IPS DF 4.7 (cell line): ENCODE data around the gene HSP90AA1.
"Not testable (repeated sequence)": the region's sequence is repeated elsewhere in the genome, so short reads cannot be mapped to it uniquely, and the experiment has no call there.

Experiments
- DNase-seq: peaks from one replicate; pipeline ENCODE4 v3.0.0-alpha.2; 2013; ENCODE audit warnings: low spot score; ENCODE audit errors: extremely low read depth

HSP90AA1 gene

DNA sequence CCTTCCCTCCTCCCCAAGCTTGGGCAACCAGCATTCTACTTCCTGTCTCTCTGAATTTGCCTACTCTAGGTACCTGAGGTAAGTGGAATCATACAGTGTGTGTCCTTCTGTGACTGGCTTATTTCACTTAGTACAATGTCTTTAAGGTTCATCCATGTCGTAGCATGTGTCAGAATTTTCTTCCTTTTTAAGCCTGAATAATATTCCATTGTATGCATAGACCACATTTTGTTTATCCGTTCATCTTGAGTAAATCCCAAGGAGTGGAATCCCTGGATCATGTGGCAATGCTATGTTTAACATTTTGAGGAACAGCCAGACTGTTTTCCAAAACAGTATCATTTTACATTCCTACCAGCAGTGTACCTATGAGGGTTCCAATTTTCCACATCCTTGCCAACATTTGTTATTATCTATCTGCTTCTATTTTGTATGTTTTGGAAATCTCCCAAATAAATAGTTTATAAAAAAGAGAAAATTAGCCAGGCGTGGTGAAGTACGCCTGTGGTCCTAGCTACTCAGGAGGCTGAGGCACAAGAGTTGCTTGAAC, 12.4 kb downstream of the HSP90AA1 start:
- no peak for DNase-seq

GRCh38 chr14:102071283-102071998, 15.4 kb downstream of the HSP90AA1 start:
- no peak for DNase-seq

GRCh38 chr14:102066041-102066451, 20.8 kb downstream of the HSP90AA1 start:
- no peak for DNase-seq

- not testable (repeated sequence) for DNase-seq
Measured at GRCh38 chr14:102064590-102064989, 22.3 kb downstream of the HSP90AA1 start.

GRCh38 chr14:102063808-102064429, 22.9 kb downstream of the HSP90AA1 start:
- no peak for DNase-seq

GRCh38 chr14:102063109-102063807, 23.6 kb downstream of the HSP90AA1 start:
- DNase-seq = no peak

GRCh38 chr14:102058961-102059360, 27.9 kb downstream of the HSP90AA1 start:
- no peak for DNase-seq

DNA sequence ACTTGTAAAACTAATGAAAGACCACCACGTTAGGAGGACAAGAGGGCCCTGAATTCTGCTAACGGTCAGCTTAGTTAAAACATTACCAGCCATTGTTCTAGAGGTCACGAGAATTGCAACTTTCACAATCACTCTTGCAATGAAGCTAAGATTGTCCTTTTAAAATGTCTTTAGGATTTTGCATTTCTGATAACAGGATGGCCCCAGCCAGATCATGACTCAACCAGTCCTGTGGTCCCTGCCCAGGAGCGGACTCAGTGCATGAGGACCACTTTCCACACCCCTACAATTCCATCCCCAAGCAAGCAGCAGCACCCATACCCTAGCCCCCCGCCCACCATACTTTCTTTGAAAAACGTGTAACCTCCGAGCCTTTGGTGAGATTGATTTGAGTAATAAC, 28.7 kb downstream of the HSP90AA1 start:
- no peak for DNase-seq

DNA sequence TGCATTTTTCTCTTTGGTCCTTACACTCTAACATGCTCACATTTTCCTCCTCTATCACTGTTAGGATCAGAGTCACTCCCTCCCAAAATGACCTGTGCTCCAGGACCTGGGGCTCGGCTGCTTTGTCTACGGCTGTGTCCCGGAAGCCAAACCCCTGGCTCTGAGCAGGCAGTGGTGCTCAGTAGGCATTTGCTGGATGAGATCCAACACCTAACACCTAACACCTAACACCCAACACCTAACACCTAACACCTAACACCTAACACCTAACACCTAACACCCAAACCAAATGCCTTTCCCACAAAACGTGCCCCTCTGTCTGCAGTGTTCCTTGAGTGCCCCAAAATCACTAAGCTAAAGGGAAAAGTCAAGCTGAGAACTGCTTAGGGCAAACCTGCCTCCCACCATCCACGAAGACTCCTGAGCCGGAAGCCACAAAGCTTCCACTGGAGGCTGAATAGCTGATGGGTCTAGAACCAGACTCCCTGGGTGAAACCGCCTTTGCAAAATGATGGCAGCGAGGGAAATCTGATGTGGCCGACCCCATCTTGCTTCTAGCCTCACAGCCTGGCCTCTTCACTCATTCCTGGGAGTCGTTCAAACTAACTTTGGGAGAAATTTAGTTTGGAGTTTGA, 29.2 kb downstream of the HSP90AA1 start:
- no peak for DNase-seq

- DNase-seq = no peak
Measured at GRCh38 chr14:102056694-102057442, 30.0 kb downstream of the HSP90AA1 start.

DNA sequence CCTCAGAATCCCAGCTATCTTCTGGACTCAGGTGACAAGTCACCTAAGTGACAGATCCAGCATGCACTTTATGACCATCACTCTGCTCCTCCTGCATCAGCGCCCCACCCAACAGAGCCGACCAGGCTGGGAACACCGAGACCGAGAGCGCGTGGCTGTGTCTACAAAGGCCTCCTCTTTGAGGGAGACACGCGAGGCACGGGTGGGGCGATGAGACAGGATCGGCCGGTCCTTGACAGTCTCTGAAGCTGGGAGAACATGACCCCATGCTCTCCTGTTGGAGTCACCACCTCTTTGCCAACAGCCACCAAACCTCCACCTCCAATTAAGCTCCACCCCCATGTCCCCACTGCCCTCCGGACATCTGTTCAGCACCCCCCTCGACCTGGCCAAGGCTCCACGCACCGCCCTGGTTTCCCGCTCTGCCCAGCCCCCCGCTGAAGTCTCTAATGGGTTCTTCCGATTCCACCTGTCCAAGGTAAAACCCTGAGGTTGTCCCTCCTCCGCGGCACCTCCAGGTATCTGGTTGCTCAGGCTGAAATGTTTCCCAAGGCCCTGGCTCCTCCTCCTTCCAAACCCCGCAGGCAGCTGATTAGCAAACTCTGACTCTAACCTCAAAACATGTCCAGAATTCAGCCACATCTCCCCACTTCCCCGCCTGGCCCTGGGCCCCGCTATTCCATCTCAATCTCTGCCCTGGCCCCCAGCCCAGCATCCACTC, 31.5 kb downstream of the HSP90AA1 start:
- no peak for DNase-seq

DNA sequence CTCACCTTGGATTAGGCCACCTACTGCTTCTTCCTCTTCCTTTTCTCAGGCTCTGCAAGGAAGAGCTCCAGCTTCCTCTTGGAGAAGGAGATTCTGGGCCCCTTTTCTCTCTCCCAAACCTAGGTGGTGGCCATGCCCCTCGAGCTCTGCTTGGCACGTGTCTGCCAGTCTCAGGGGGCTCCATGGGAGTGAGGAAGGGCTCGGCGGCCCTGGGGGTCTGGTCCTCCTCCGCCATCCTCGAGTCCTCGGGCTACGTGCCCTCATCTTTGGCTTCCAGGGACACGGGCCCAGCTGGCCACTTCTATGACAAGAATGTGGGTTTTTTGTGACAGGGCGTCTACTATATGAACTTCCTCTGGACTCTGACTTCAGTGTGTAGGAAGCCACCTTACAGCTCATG, 34.3 kb downstream of the HSP90AA1 start:
- no peak for DNase-seq

- no peak for DNase-seq
Measured at GRCh38 chr14:102050625-102051024, 36.2 kb downstream of the HSP90AA1 start.

DNA sequence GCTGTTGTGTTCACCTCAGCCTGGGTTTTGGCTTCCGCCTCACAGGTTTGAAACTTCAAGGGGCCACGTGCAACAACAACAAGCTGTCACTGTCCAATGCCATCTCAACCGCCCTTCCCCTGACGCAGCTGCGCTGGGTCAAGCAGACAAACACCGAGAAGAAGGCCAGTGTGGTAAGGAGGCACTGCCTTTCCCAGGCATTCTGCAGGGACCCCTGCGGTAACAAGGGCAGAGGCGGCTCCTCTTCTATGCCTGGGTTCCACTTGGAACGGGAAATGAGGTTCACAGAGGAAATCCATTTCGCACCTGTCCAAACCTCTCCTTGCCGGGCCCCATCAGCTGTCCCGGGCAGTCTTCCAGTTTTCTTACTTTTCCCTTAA, 36.8 kb downstream of the HSP90AA1 start:
- DNase-seq = no peak

DNA sequence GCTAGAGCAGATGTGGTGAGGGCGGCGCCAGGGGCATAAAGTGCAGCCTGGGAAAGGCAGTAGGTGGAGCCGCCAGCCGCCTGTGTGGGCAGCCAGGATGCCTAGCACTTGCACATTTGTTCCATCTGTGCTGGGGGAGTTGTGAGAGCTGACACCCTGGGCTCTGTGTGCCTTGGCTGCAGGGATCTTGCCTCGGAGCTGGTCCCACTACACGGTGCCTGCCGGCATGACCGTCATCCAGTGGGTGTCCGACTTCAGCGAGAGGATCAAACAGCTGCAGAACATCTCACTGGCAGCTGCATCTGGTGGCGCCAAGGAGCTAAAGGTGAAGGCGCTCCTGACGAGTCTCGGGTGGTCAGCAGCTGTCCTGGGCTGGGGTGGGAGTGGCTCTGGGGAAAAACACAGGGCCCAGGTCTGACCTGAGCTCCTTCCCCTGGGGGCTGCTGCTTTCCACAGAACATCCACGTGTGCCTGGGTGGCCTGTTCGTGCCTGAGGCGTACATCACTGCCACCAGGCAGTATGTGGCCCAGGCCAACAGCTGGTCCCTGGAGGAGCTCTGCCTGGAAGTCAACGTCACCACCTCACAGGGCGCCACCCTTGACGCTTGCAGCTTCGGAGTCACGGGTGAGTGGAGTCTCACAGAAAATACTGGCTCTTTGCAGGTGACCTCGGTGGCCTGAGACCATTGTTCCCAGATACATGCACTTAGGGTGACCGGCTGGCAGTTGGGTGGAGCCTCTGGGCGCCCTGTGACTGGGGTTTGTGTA, 37.4 kb downstream of the HSP90AA1 start:
- DNase-seq = no peak

- no peak for DNase-seq
Measured at GRCh38 chr14:102047808-102048540, 38.9 kb downstream of the HSP90AA1 start.

GRCh38 chr14:102046337-102047278, 40.2 kb downstream of the HSP90AA1 start:
- DNase-seq = peak; percentile 84

DNA sequence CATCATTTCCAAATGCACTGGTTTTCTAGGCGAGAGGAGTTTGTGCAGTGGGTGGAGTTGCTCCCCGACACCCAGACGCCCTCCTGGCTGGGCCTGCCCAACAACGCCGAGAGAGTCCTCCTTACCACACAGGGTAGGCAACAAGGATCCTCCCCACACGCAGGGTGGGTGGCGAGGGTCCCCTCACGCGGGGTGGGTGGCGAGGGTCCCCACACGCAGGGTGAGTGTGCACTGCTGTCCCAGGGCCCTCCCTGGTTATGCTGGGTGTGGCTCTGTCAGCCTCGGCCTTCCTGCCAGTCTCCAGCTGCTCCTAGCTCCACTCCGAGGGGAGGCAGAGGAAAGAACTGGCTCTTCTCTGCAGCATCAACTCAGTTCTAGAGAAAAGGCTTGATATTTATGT, 42.3 kb downstream of the HSP90AA1 start:
- no peak for DNase-seq
